DMS153 treated with DMSO at 0.1 percent for 48 hours (cell line): ENCODE results near the gene DCST1.

Source experiments
- DNase-seq: peaks from one replicate; lab custom pipeline; 2025; ENCODE audit not compliant: unreplicated experiment; lab: John Stamatoyannopoulos, UW

The DCST1 gene

DNA sequence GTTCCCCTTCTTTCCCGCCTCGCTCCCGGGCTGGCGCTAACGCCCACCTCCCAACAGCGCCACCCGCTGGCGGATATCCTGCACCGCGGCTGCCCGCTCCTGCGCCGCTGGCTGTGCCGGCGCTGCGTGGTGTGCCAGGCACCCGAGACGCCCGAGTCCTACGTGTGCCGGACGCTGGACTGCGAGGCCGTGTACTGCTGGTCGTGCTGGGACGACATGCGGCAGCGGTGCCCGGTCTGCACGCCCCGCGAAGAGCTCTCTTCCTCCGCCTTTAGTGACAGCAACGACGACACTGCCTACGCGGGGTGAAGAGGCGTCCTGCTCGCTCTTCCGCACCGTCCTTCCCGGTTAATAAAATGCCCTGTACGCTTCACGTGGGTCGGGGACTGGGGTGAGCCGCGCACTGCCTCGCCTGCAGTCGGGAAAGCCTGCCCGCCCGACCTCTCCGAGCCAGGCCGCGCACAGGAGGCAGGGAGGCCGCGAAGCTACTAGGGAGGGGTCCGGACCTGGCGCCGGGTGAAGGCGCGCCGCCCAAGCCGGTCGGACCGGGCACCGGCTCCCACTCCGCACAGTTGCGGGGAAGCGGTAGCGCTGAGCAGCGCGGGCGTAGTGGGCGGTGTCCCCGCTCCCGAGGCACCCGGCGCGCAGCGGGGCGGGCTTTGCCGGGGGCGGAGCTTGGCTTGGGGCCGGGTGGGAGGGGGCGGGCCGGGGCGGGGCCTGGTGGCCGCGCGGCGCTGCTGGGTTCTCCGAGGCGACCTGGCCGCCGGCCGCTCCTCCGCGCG is 17.1 kb downstream of the DCST1 start, which contains the start of gene ADAM15:
Gene ADAM15 (plus strand): TSS at position 757 of the 782 bp plus-strand sequence. CDS start 71 bp downstream, outside the sequence.
- peak; percentile 86 for DNase-seq

DNA sequence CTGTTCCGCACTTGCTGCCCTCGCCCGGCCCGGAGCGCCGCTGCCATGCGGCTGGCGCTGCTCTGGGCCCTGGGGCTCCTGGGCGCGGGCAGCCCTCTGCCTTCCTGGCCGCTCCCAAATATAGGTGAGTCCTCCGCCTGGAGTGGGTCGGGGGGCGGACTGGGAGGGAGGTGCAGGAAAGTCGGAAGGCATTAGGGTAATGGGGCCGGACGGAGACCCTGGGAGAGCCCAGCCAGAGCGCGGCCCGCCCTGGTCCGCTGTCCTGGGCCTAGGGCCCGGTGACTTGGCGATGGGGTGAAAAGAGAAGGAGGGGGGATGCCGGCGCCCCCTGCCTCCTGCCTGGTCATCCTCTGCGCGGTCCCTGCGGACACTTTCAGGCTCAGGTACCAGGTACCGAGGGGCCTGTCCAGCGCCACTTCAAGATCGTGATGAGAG is 17.7 kb downstream of the DCST1 start:
- no peak for DNase-seq

DNA sequence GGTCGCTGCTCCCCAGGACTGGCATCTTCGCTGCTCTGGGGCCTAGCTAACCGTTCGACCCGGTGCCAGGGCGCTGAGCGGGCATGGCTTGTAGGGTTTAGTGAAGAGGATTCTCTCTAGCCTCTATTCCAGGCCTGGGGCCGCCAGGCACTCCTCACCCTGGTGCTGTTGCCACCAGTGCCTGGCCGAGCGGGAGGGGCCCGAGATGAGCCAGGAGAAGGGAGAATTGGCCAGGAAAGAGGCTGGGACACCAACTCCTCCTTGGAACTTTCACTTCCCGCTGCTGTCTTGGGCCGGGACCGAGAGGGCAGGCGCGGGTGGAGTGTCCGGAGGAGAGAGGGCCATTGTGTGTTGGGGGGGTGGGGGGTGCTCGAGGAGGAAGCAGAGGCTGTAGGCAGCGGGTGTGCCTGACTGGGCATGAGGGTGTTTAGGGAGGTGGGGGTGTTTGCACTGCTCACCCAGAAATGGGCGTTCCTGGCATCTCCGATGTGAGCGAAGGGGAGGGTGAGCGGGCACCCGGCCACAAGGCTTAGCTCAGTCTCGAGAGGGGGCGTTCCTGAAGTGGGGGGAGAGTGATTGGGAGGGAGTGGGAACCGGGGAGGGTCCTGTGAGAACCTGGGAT is 18.3 kb downstream of the DCST1 start:
- no peak for DNase-seq

DNA sequence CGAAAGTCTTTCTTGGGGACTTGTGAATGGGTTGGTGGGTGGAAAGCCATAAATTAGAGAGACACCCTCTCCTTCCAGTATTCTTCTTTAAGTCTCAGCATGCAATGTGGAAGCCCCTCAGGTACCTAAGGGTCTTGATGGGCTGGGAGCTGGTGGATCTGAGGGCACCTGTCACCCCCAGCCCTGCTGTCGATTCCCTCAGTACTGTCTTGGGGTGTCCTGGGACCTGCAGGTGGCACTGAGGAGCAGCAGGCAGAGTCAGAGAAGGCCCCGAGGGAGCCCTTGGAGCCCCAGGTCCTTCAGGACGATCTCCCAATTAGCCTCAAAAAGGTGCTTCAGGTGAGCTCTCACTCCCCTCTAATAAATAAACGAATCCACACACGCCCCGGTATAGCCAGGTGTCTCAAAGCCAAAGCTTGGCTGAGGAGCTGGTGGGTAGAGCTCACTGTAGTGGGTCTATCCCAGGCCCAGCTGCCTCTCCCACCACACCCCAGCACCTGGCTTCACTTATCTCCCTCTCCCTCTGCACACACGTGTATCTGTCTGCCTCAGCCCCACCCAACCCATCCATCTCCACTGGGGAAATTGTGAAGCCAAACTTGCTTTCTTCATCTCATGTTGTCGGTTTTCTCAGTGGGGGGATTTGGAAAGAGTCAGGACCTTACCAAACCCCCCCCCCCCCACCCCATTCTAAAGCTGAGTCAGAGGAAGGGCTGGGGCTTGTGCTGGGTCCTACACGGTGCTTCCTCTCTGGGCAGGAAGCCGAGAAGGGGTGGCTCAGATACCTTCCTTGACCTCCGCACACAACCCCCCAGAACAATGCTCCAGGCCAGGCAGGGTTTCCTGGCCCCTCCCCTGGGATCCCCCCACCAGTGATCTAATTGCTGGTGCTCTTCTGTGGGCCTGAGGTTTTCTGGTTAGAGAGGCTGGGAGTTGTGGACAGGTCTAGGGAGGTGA is 19.1 kb downstream of the DCST1 start:
- peak; percentile 47 for DNase-seq

DNA sequence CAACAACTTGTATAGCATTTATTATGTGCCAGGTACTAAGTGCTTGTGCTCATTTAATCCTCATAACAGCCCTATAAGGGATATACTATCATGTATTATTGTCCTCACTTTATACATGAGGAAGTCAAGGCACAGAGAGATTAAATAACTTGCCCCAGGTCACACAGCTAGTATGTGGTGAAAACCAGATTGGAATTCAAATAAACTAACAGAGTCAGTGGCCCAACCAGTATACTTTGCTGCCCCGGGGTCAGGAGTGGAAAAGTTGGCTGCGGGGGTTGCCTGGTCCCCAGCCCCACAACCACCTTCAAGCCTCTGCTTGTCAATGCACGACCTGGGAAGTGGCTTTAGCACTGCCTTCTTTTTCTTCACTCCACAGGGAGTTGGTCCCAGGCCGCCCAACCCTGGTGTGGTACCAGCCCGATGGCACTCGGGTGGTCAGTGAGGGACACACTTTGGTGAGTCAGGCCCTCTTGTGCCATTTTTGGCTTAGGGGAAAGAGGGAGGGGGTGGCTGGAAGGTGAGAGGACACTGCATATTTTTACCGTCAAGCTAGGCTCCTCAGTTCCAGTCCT is 20.0 kb downstream of the DCST1 start:
- DNase-seq, result no peak

DNA sequence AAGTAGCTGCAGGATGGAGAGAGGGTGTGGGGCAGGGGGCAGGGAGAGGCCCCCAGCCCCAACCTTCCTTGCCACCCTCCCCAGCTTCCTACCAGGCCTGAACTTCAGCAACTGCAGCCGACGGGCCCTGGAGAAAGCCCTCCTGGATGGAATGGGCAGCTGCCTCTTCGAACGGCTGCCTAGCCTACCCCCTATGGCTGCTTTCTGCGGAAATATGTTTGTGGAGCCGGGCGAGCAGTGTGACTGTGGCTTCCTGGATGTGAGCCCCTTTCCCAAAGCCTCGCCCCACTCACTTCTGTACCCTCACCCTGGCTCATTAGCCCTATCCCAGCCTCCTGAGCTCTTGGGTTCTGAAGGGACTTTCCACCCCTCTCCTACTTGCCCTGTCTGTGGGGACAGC is 23.5 kb downstream of the DCST1 start:
- no peak for DNase-seq

DNA sequence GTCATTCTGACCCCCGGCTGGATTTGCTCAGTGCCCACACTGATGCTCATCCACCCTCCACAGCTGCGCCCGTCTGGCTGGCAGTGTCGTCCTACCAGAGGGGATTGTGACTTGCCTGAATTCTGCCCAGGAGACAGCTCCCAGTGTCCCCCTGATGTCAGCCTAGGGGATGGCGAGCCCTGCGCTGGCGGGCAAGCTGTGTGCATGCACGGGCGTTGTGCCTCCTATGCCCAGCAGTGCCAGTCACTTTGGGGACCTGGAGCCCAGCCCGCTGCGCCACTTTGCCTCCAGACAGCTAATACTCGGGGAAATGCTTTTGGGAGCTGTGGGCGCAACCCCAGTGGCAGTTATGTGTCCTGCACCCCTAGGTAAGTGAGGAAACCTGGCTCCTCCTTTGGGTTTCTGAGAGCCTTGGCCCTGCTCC is 24.2 kb downstream of the DCST1 start:
- no peak for DNase-seq

DNA sequence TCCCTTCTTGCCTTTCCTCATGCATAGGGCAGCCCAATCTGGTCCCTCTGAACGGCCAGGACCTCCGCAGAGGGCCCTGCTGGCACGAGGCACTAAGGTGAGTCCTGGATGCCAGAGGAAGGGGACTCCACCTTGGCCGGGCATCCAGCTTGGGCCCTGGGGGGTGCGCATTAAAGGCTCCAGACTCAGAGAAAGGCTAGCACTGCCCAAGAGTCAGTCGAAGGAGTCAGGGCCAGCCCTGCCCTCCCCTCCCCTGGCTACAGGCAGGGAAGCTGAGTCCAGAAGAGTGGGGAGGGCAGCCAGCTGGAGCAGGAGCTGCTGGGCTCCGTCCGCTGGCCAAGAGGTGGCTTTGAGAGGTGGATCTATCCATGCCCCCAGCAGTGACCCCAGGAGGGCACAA is 27.1 kb downstream of the DCST1 start:
- DNase-seq, result no peak

DNA sequence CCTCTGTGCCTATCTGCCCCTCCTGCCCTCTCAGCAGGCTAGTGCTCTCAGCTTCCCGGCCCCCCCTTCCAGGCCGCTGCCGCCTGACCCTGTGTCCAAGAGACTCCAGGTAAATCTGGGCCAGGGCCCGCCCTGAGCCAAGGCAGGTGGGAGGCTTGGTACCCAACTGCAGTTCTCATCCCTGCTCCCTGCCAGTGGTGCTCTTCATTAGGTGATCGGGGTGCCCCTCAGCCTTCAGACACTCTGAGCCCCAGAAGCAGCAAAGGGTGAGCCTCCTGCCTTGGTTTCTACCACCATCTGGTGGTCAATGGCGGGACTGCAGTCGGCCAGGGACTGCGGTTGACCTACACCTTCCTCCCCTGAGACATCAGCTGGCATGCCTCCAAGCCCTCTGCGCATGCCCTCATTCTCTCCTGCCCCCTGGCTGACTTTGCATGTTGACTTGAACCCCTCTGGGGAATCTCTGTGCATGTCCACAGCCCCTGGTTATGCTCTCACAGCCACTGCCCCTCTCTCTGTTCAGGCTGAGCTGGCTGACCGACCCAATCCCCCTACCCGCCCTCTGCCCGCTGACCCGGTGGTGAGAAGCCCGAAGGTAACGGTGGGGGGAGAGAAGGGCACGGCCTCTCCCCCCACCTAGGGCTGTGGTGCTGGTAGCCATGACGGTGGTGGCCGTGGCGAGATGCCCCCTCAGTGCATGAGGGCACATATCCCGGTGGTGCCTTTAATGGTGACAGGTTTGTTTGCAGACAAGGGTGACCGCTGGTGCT is 27.9 kb downstream of the DCST1 start:
- peak; percentile 98 for DNase-seq

DNA sequence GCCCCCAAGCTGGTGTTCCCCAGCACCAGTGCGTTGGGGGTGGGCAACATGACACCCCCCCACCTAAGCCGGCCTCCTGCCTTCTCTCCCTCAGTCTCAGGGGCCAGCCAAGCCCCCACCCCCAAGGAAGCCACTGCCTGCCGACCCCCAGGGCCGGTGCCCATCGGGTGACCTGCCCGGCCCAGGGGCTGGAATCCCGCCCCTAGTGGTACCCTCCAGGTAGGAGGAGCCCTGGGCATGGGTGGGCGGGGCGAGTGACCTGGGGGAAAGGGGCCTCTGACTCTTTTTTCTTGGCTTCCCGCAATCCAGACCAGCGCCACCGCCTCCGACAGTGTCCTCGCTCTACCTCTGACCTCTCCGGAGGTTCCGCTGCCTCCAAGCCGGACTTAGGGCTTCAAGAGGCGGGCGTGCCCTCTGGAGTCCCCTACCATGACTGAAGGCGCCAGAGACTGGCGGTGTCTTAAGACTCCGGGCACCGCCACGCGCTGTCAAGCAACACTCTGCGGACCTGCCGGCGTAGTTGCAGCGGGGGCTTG is 28.6 kb downstream of the DCST1 start:
- no peak for DNase-seq

DNA sequence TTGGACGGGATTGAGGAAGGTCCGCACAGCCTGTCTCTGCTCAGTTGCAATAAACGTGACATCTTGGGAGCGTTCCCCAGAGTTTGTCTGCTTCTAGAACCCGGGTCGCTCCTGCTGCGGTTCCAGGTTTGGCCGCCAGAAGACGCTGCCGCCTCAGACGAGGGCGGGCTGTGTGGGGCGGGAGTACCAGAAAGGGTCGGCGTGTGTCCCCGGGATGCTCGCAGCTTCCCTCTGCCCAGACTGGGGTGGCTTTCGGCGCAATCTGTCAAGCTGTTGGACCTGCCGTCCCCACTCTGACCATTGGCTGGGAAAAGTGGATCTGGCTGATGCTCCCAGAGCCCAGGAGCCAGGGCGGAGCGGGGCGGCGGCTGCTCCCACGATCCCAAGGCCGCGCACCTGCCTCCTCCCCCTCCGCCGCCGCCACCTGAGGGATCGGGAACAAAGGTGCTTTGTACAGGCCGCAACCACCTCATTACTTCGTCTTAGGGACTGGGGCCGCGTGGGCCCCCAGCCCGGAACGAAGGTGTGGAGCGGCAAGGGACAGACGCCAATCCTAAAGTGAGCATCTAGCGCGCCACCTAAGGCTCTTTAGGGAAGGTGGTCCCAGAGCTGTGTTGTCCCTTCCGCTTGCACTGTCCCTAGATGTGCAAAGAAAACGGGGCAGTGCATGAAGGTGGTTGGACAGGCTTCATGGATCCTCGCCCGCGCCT is 29.2 kb downstream of the DCST1 start:
- DNase-seq, result peak; percentile 63

DNA sequence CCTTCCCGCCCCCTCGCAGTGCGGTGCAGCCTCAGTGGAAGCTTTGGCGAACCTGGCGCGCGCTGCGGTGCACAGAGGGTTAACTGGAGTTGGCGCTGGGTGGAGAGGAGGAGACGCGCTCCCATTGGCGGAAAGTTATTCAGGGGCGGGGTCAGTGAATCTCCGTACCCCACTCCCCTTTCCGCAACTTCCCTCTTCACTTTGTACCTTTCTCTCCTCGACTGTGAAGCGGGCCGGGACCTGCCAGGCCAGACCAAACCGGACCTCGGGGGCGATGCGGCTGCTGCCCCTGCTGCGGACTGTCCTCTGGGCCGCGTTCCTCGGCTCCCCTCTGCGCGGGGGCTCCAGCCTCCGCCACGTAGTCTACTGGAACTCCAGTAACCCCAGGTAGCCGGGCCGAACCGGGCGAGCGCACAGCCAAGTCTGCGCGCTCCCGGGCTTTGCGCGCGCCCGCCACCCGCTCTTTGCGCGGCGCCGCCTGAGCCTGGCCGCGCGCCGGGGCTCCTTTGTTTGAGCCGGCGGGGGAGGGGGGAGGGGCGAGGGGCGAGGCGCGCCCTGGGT is 30.0 kb downstream of the DCST1 start, which contains the start of gene EFNA4:
Gene EFNA4 (plus strand): TSS at position 191 of the 561 bp plus-strand sequence. CDS start 84 bp downstream, at position 275.
- no peak for DNase-seq

DNA sequence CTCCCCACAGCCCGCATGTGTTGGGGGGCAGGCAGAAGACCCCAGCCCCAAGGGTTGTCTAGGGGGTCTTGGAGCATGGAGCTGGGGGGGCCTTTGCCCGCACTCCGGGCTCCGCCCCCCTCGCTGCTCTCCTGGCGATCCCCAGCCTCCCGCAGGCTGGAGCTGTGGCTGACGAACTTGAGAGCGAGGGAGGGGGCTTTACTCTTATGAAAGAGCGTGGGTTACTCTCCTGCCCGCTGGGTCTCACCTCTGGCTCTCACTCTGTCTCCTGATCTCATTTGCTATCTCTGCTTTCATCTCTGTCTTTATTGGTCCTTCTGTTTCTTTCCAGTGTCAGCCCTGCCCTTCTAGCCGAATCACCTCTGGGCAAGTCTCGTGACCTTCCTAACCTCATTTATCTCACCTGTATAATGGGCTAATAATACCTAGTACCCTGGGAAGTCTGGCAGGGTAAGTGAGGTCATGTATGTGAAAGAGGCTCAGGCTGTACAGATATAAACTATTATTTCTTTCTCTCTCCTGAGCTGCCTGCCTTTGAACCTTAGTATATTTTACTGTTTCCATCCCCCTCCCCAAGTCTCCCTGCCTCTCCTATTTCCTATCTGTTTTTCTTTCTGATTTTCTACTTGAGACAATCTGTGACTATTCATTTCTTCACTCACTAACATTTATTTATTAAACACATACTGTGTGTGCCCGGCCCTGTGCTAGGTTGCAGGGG is 30.6 kb downstream of the DCST1 start:
- DNase-seq, result no peak

DNA sequence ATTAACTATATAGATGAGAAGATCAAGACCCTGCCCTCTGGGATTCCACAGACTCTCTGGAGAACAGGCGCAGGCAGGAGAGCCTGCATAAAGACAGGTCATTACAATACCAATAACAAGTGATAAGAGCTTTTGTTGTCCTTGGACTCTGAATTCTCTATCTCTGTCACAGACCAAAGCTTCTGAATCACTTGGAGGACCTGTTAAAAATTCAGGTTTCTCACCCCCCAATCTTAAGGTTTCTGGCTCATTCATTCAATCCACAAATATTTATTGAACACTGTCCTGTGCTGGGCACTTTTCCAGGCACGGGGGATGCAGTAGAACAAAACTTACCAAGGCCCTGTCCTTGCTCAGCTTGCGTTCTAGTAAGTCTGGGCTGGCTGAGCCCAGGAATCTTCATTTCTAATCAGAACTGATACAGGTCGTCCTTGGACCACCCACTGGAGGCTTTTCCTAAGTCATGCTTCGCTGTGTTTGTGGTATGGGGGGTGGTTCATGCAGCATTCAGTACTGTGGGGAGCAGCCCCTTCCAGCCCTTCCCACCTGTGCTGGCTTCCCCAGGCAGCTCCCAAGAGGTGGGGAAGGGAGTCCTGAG is 31.3 kb downstream of the DCST1 start:
- DNase-seq, result no peak

DNA sequence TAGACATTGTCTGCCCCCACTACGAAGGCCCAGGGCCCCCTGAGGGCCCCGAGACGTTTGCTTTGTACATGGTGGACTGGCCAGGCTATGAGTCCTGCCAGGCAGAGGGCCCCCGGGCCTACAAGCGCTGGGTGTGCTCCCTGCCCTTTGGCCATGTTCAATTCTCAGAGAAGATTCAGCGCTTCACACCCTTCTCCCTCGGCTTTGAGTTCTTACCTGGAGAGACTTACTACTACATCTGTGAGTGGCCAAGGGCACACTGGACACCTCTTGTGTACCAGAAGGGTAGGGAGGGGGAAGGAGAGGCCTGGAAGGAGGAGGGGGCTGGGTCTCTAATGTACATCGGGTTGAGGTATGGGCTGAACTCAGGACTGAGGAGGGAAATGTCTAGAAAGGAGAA is 33.2 kb downstream of the DCST1 start:
- no peak for DNase-seq

DNA sequence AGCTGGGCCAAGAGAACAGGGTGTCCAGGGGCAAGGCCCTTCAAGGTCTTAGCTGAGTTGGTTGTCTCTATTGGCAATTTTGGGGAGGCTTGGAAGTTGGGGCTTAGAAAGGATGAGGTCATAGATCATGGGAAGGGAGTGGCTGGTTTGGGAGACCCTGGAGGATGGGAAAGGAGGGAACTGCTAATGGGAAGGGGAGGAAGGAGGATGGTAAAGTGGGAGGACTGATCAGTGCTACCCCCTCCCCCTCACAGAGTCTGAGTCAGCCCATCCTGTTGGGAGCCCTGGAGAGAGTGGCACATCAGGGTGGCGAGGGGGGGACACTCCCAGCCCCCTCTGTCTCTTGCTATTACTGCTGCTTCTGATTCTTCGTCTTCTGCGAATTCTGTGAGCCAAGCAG is 35.0 kb downstream of the DCST1 start:
- no peak for DNase-seq

DNA sequence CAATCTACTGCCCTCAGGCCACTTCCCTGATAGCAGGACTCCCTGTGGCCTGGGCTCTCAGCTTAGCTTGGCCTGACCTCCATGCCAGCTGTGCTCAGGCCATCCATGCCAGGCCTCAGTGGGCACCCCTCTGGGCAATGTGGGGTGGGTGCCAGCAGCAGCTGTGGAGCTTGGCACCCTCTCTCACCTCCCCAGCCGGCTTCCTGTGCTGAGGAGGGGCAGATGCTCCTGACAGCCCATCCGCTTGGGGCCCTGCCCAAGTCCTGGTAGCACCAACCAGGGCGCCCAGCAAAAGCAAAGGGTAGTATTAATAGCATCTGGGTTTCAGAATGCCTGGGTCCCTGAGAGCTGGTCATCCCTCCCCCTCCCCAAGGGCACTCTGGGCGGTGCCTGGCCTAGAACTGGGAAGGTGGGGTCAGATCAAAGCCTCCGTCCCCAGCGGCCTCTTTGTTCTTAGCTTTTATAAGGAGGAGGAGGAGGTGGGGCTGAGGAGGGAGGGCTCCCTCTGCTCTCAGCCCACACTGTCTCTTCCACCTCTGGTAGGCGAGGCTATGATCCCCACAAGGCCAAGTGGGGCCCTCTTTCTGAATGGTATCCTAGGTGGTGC is 36.0 kb downstream of the DCST1 start:
- DNase-seq, result no peak
